Bronchial smooth muscle cell (primary cell): ENCODE data around the gene VPS4A. TPM values are rescaled to one million over a fixed set of nuclear protein-coding genes. Genes with fewer than 3 reads are reported as not detected.

Experiments used
- total RNA-seq: library from RNA; depleted of rRNA; stranded (reverse); fragments of >200 nt; gene quantifications from 2 replicates; pipeline ENCODE4 v1.2.1, GENCODE V29; 2014

The VPS4A gene
- 25.9 and 28.1 TPM in 2 replicates for total RNA-seq

DNA sequence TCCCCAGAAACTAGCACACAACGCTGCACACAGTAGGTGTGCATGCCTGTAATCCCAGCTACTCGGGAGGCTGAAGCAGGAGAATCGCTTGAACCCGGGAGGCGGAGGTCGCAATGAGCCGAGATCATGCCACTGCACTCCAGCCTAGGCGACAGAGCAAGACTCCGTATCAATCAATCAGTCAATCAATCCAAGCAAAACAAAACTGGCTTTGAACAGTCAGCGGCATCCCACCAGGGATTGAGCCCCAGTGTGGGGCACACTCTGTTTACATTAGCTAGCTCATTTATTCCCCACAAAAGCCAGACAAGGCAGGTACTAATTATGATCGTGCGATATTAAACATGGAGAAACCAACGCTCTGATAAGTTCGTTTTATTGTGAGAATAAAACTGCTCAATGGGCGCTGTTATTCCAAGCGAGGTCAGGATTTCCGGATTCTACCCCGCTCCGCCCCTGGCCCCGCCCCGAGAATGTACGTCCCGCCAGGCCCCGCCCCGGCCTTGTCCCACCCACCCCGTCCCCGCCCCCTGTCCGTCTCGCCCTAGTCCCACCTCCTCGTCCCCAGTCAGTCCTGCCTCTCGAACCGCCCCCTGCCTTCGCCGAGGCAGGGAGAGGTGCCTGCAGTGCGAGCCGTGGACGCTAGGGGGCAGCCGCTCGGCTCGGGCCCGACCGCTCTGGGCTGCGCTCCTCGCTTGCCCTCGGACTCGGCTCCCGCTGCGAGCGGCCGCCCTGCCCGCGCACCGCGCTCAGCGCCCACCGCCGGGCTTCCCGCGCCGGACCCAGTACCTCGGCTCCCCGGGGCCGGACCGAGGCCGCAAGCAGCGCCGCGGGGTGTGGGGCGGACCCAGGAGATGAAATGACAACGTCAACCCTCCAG lies at the start of gene VPS4A:
Gene VPS4A, plus strand, starts transcription at position 698 of the 880 bp plus-strand sequence. Its CDS starts 162 bp downstream, at position 860.

DNA sequence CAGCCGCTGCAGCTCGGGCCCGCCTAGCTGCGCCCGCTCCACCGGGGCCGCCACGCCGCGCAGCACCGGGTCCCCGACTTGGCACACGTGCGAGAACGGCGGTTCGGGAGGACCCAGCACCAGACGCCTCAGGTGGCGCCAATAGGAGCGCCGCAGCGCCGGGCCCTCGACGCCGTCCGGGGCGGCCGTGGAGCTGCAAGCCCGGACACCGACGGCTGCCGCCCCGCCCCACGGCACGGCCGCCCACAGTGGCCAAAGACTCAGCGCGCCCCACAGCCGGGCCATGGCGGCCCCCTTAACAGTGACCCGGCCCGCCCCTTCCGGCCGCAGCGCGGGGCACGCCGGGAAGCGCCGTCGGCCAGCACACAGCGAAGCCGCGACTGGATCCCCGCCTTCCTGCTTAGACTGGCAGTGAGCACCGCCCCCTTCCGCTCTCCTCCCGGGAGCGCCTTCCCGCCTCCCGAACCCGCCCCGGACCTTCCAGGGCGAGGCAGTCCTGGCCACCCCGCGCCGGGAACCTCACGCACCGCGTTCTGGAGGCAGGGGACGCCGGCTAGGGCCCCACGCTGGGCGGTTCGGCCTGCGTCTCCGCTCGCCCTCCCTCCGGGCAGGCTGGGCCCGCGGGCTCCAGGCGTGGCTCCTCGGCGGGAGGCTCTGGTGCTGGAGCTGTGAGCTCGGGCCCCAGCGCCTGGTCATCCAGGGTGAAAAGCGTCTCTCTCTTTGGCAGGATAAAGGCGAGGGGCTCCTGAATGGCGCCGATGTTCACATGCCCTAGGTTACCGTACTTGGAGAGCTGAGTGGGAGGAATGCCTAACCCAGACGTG lies 19.3 kb downstream of the VPS4A start, which contains the start of gene PDF:
Gene PDF, minus strand, starts transcription at position 303 of the 824 bp plus-strand sequence. Its CDS starts 18 bp downstream, at position 285.

DNA sequence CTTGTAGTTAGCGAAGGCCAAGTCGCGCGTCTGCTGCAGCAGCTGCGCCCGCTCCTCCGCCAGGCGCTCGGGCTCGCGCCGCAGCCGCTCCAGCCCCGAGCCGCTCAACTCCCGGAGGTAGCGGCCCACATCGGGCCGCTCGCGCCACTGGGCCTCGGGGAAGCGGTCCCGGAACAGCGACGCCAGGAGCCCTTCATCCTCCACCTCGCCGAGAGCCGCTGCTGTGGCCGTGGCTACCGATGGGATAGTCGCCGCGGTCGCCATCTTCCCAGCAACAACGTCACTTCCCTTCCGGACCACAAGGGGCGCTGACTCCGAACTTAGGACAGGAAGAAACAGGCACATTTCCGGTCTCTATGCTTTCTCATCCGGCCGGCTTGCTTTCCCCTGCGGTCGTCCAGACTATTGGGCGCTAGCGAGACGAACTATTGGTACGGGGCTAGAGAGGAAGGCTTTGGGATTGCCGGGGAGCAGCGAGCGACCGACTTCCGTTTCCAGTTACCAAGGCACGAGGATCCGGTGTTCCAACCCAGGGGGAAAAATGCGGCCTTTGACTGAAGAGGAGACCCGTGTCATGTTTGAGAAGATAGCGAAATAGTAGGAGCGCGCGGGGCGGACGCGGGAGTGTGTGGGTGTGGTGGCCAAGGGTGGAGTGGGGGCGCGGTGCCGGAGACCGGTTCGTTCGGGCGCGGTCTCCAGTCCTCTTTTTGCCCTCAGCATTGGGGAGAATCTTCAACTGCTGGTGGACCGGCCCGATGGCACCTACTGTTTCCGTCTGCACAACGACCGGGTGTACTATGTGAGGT lies 28.3 kb downstream of the VPS4A start, which contains the start of the genes COG8 and NIP7:
Gene COG8, minus strand, starts transcription at position 276 of the 806 bp plus-strand sequence. Its CDS starts 12 bp downstream, at position 264.
Gene NIP7, plus strand, starts transcription at position 484 of the 806 bp plus-strand sequence. Its CDS starts 58 bp downstream, at position 542.

DNA sequence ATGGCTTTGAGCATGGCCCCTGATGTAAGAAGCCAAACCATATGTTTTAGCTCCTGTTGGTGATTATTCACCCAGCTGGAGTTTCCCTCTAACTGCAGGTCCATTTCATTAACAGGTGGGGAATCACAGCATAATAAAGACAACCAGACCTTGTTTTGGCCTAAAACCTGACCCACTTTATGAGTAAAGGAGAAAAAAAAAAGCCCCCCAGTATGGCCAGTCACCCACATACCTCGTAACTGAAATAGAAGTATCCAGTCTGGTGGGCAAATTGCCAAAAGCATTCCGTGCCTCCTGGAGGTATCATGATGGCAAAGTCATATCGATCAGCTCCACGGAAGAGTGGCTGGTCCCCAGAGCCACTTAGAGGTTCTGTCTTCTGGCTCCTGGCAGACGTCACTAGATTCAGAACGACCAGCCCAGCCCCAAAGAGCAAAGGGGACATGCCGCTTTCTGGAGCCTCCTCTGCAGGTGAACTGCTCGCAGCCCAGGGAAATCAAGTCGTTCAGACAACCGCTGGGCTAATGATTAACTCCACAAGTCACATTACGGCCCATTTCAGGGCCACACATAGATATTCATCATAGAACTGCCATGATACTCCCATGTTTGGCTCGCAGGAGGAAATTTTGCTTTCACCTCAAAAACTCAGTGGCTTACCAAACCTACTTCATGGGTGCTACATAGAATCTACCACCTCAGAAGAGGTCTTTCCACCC lies 40.3 kb downstream of the VPS4A start, which contains the start of gene TMED6:
Gene TMED6, minus strand, starts transcription at position 478 of the 719 bp plus-strand sequence. Its CDS starts 33 bp downstream, at position 445.

Other genes starting within 250 kb of the VPS4A start
- 0.32 and 0.69 TPM in 2 replicates for gene HAS3, start 205.7 kb upstream of the VPS4A start, total RNA-seq
- 23.1 and 43.5 TPM in 2 replicates for gene CHTF8, start 178.8 kb upstream of the VPS4A start, total RNA-seq
- 10.6 and 14.1 TPM in 2 replicates for gene UTP4, start 178.7 kb upstream of the VPS4A start, total RNA-seq
- 37.8 and 67.1 TPM in 2 replicates for gene SNTB2, start 124.2 kb upstream of the VPS4A start, total RNA-seq
- 6.7 and 7.1 TPM in 2 replicates for gene PDF, start 19.2 kb downstream of the VPS4A start, total RNA-seq
- gene COG8, start 28.2 kb downstream of the VPS4A start, total RNA-seq = 22.3 and 24.0 TPM in 2 replicates
- 13.6 and 17.8 TPM in 2 replicates for gene NIP7, start 28.4 kb downstream of the VPS4A start, total RNA-seq
- gene TMED6, start 40.4 kb downstream of the VPS4A start, total RNA-seq = not detected in 2 replicates
- 6.4 and 8.7 TPM in 2 replicates for gene TERF2, start 74.7 kb downstream of the VPS4A start, total RNA-seq
- gene CYB5B, start 113.3 kb downstream of the VPS4A start, total RNA-seq = 40.3 and 46.7 TPM in 2 replicates